ENCODE results near the gene OGDH.

GRCh38 chr7:44576228-44576627, 30.2 kb upstream of the OGDH start:
- TF ChIP-seq CTCF (IDR thresholded peaks at IDR 0.05 in 2 of 3, conservative IDR thresholded peaks at IDR 0.05 in 1 of 3; ENCODE audit: borderline replicate concordance in 1 of 3, insufficient read depth in 1 of 3, low read depth in 2 of 3, low read length in 2 of 3): no peak
- no peak for TF ChIP-seq SP1 (IDR thresholded peaks at IDR 0.05; ENCODE audit: low read depth)
- TF ChIP-seq RAD21 (IDR thresholded peaks at IDR 0.05; ENCODE audit: low read depth): no peak
- TF ChIP-seq REST (IDR thresholded peaks at IDR 0.05; ENCODE audit: low read depth): no peak
- TF ChIP-seq ZNF274 (IDR thresholded peaks at IDR 0.05; ENCODE audit: low read depth, low read length): no peak
- no peak for TF ChIP-seq POLR2A (IDR thresholded peaks at IDR 0.05; ENCODE audit: borderline replicate concordance, extremely low read depth, insufficient read depth, insufficient read length)
- no peak for TF ChIP-seq SIN3A (IDR thresholded peaks at IDR 0.05; ENCODE audit: low read depth)
- TF ChIP-seq EZH2phosphoT487 (IDR thresholded peaks at IDR 0.05; ENCODE audit: borderline replicate concordance): no peak

Measured in HCT116 (cell line).